Gastroesophageal sphincter (tissue), 3 donors: ENCODE measurements around the gene SNED1.

Source experiments
- CTCF ChIP-seq, 4 experiments: fragments of 200-600 bp in 2 of 4; fragments of 450-650 bp in 2 of 4; sonication (generic) in 1 of 4; IDR thresholded peaks; one replicate each; pipeline ENCODE4 v1.5.1; 2017 to 2019; ENCODE audit warnings: antibody characterized with exemption in 4 of 4, mild to moderate bottlenecking in 2 of 4, moderate library complexity in 2 of 4
- POLR2AphosphoS5 ChIP-seq: sonication (generic); formaldehyde crosslinking; IDR thresholded peaks from one replicate; pipeline ENCODE4 v1.6.1; 2017; ENCODE audit warnings: antibody characterized with exemption

- TF ChIP-seq CTCF (IDR thresholded peaks at IDR 0.05) (no peak), POLR2AphosphoS5 (no peak)
Observed at GRCh38 chr2:240952496-240953246, 45.7 kb upstream of the SNED1 start.
